Dermis blood vessel endothelial cell (primary cell): Measurements from ENCODE around the gene WWOX. TPM values are rescaled to one million over a fixed set of nuclear protein-coding genes. Genes with fewer than 3 reads are reported as not detected.

Source experiments
- DNase-seq: peaks from one replicate; pipeline ENCODE4 v3.0.0; 2010
- total RNA-seq: library from RNA; depleted of rRNA; stranded (reverse); fragments of >200 nt; gene quantifications from 2 replicates; pipeline ENCODE4 v1.2.3, GENCODE V29; 2014

WWOX gene
- total RNA-seq, 1 donor from 2014 or later, result 14.5 TPM

DNA sequence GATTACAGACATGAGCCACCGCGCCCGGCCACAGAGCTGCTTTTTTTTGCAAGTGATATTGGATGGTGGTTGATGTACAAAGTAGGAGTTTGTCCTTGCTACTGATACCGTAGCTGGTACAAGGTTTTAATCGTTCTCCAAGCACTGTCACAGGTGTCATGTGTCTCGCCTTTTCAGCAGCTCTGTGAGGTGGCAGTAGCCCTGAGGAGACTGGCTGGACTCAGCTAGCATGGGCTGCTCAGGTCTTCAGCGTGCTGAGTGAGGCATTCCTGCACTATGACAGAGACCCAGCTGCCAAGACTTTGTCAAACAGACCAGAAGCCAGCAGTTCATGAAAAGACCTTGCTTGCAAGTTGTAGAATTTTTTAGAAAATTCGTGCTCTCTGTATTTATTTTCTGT, 7.2 kb downstream of the WWOX start:
- DNase-seq, result no peak

- no peak for DNase-seq
Measured at GRCh38 chr16:78108451-78108850, 9.0 kb downstream of the WWOX start.

GRCh38 chr16:78113258-78113657, 13.8 kb downstream of the WWOX start:
- no peak for DNase-seq

DNA sequence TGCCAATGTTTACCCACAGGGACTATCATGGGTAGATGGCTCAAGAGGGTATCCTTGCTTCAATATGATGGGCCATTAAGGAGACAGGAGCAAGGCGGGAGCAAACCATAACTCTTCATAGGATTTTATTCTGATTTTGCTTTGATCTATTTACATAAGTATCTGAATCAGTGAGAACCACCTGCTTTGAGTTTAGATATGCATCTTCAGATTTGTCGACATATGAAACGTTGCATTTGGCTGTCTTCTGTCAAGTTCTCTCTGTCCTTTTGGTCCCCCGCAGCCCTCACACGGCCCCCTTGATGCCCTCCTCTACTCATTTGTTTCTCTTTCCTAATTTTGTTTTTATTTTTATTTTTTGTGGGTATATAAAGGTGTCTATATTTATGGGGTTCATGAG, 16.2 kb downstream of the WWOX start:
- no peak for DNase-seq

DNA sequence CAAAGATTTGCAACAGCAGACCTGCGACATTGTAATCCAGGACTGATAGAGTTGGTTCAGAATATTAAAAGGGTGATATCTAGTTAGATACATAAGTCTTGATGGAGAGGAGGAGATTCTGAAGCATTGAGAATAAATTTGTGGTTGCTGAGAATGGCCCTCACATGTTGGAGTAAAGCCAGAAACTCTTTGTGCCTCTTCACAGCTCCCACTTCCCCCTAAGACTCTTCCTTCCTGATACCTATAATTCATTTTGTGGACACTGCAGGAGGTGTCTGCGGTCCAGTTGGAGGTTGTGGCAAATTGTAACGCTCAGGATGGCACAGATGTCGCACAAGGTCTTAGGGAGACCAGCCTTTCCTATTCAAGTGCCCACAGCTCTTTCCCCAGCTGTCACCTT, 17.5 kb downstream of the WWOX start:
- DNase-seq, result no peak

- no peak for DNase-seq
Measured at GRCh38 chr16:78117391-78117790, 17.9 kb downstream of the WWOX start.

DNA sequence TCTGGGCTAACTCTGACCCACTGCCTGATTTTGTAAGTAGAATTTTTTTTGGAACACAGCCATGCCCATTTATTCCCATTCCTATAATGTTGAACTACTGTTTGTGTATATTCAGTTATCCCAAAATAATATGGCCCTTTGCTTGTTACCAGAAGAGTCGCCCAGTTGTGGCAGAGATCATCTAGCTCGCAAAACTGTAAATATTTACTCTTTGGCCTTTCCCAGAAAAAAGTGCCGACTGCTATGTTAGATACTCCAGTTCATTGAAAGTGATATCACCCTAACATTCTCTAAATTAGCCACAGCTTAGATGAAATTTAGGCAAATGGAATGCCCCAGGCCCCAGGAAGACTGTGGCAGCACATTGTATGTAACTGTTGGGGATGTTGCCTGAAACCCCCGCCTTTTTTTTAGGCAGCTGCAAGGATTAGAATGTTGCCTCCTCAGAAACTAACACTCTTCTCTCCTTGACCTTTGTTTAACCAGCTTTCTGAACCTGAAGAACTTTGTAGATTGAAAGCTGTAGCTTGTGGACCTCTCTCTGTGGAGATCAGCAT, 19.1 kb downstream of the WWOX start:
- no peak for DNase-seq

DNA sequence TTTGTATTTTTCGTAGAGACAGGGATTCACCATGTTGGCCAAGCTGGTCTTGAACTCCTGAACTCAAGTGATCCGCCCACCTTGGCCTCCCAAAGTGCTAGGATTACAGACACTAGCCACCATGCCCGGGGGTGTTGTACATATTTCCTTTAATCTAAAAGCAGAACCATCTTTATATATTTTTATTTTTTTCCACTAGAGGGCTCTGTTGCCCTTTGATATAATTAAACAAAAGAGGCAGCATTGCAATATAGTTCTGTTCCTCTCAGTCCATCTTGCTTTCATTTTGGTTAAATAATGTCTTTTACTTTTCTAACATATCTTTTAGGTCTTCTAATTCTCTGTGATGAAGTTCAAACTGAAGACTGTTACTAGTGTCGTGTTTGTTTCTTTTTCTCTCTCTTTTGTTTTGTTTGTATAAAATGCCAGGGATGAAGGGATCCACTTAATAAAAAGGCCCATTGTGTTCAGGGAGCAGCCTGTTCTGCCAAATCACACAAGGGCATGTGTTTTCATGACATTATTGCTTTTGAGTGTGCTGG, 23.4 kb downstream of the WWOX start:
- DNase-seq, result peak; percentile 62

DNA sequence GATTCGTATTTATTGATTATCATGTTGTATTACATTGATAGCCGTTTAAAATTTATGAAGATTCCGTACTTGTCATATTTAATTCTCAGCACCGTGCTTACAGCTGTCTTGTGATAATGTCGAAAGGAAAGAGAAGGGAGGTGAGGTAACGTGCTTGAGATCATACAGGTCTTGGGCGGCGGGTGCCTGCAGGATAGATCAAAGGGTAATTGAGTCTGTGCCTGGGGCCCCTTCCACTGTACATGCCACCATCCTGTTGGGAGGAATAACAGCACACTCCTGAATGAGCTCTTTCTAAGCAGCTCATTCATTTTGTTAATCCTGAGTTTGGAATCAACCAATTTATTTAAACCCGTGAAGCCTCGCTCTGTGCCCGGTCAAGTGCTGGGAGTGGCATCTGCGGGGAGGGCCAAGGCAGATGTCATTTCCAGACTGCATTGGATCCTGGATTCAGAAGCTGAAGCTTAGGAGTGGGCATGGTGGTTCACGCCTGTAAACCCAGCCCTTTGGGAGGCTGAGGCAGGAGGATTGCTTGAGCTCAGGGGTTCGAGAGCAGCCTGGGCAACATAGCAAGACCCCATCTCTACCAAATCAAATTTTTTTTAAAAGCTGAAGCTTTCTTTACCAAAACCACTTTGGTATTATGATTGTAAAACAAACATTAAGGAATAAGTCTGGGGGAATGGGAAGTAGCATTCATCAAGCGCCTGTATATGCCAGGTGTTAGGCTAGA, 25.8 kb downstream of the WWOX start:
- DNase-seq, result no peak

GRCh38 chr16:78126662-78127061, 27.2 kb downstream of the WWOX start:
- DNase-seq, result no peak

GRCh38 chr16:78127130-78127529, 27.7 kb downstream of the WWOX start:
- no peak for DNase-seq

DNA sequence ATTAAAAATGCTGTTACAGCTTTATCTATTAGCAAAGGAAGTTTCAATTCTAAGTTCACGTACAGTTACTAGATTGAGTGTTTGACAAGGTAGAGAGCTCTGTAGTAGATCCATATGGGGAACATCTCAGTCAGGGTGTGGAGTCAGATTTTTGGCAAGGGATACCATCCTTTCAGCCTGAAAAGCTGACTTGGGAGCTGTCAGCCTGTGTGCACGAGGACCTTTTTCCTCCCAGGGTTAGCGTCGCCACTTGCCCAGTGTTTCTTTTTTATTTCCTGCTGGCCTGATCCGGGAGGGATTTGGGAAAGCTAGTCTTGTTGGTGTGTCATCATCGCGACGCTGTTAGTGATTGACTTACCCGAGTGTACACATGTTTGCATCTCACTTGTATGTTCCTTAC, 29.5 kb downstream of the WWOX start:
- DNase-seq, result no peak

- DNase-seq, result no peak
Measured at GRCh38 chr16:78129349-78129748, 29.9 kb downstream of the WWOX start.

DNA sequence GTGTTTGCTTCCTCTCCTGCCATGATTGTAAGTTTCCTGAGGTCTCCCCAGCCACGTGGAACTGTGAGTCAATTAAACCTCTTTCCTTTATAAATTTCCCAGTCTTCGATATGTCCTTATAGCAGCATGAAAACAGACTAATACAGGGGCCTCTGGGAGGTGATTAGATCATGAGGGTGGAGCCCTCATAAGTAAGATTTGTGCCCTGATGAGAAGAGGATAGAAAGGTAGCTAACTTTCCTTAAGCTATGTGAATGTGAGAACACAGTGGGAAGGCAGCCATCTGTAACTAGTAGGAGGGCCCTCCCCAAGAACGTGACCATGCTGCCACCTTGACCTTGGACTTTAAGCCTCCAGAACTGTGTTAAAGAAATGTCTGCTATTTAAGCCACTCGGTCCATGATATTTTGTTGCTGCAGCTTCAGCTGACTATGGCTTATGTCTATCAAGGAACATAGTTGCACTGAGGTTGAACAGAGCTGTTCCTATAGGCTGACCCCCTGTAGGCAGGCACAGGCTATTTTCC, 30.7 kb downstream of the WWOX start:
- no peak for DNase-seq

DNA sequence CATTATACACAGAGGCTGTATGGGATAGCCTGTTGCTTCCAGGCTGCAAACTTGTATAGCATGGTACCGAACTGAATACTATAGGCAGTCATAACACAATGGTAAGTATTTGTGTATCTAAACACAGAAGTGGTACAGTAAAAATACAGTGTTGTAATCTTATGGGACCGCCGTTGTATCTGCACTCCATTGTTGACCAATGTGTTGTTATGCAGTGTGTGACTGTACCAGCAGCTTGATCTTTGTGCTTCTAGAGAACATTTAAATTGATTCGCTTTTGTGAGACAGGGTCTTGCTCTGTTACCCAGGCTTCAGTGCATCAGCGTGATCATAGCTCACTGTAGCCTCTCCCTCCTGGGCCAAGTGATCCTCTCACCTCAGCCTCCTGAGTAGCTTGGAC, 31.5 kb downstream of the WWOX start:
- no peak for DNase-seq

DNA sequence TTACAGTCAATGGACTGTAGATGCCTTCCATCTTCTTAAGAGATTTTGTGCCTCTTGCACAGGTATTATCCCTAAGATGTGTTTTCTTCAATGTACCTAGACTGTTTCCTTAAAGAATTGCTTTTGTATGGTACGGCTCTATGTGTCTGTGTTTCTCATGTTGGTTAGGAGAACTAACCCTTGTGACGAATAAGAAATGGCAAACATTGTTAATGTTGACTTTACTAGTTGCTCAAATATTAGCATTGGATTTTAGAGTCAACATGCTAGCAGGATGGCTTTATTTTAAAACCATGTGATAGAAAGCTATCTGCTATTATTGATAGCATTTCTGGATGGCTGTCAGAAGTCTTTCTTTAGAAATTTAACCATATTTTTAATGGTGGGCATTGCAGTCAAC, 34.5 kb downstream of the WWOX start:
- no peak for DNase-seq

DNA sequence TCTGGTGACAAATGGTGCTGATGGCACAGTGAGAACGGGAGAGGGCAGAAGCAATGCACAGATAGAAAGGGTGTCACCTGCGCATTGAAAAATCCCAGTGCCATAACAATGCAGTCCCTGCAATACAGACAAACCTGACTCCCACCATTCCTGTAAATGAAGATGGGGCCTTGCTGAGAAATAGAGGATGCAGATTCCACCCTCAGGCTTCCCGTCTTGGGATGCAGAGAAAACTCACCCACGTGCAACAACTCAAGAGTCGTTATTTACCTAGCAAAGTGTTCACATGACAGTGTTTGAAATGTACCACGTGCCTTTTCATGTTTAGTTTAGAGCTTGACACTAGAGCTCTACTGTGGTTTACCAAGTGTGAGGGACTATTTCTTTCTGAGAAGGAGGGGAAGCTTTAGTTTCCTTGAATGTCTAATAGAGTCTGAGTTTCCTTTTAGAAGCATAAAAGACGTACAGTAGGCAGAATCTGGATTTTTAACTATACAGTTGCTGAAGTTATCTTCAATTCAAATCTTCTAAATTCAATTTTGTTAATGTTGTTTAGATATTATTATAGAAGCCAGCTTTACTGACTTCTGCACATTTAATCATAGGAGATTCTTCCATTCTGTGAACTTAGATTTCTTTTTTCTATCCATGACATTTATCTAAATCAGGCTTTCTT, 35.6 kb downstream of the WWOX start:
- no peak for DNase-seq

GRCh38 chr16:78137179-78137578, 37.7 kb downstream of the WWOX start:
- no peak for DNase-seq

DNA sequence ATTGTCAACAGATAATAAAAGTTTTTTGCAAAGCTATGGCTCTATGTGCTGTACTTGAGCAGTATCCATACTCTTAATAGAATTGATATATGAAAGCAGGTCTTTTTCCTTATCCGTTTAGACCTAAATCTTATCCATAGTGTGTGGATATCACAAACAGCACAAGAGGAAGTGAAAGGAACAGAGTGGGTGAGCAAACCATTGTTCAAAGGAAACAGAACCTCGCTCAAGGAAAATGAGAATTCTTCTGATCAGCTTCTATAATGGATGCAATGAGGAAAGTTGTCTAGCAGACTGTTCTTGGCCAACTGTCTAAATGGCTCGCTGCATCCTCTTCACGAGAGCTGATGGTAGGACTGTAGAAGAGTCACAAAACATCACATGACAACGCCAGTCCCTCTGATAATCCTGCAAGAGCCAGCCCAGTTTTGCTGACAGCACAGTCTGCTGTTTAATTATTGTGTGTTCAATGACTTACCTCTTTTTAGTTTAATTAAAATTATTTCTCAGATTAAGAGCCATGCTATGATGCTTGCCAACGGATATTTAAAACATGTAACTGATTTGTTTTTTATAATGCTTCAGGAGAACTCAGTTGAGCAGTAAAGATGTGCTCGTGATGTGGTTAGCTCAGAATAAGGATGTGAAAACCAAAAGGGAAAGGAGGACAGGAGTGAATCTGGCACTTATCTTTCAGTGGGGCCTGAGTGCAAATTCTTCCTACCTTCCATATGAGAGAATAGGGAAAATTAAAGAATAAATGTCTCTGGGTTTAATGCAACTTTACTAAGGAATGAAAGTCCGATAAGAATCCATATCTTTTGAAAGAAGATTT, 38.5 kb downstream of the WWOX start:
- DNase-seq, result no peak

GRCh38 chr16:78140818-78141466, 41.5 kb downstream of the WWOX start:
- DNase-seq, result no peak

GRCh38 chr16:78142788-78143187, 43.3 kb downstream of the WWOX start:
- peak; percentile 23 for DNase-seq

DNA sequence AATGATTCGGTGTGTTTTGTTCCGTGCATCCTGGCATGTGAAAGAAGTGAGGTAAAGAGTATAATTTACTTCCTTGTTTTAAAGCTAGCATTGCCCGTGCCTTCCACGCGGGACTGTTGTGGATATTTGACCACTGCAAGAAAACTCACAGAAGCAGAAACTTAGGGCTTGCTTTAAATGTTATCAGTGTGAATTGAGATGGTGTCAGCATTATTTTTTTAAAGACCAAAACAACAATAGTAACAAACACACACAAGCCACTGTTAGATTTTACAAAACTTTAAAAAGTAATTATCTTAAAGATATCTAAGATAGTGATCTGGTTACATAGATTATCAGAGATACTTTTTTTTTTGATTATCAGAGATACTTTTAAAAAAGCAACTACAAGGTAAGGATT, 47.4 kb downstream of the WWOX start:
- no peak for DNase-seq
